H1 (cell line): ENCODE data around the gene SLC2A14.

Source experiments
- CEBPB ChIP-seq: IDR thresholded peaks from 2 replicates; pipeline ENCODE4 v1.6.1; 2012; ENCODE audit warnings: low read depth, low read length
- EZH2 ChIP-seq: fragments of 200-600 bp; sonication (generic); IDR thresholded peaks from 2 replicates; pipeline ENCODE4 v1.7.1; 2012; ENCODE audit warnings: low read depth, mild to moderate bottlenecking, moderate library complexity, low read length, inconsistent platforms; ENCODE audit not compliant: severe bottlenecking
- GABPA ChIP-seq: IDR thresholded peaks from 2 replicates; pipeline ENCODE4 v1.6.1; 2011; ENCODE audit warnings: mild to moderate bottlenecking, low read length, moderate library complexity, borderline replicate concordance; ENCODE audit not compliant: insufficient read depth
- JUND ChIP-seq: IDR thresholded peaks from 2 replicates; pipeline ENCODE4 v1.6.1; 2011; ENCODE audit warnings: mild to moderate bottlenecking, improper control_type of control experiment, low read length
- POLR2A ChIP-seq, 2 experiments: IDR thresholded peaks; 1 replicate in 1 of 2; 2 replicates in 1 of 2; pipeline ENCODE4 v1.6.1; 2011; ENCODE audit warnings: low read depth in 2 of 2, low read length in 2 of 2, mild to moderate bottlenecking in 2 of 2; ENCODE audit errors: control extremely low read depth in 1 of 2
- POLR2AphosphoS5 ChIP-seq: IDR thresholded peaks from 2 replicates; pipeline ENCODE4 v1.6.1; 2011; ENCODE audit warnings: low read depth, low read length
- RAD21 ChIP-seq, 2 experiments: IDR thresholded peaks in 1 of 2; conservative IDR thresholded peaks in 1 of 2; 2 replicates each; pipeline ENCODE4 v1.6.1; 2011; ENCODE audit warnings: low read depth in 2 of 2, low read length in 2 of 2, improper control_type of control experiment in 1 of 2, inconsistent platforms in 1 of 2, mild to moderate bottlenecking in 1 of 2, moderate library complexity in 1 of 2
- RBBP5 ChIP-seq: IDR thresholded peaks from 2 replicates; pipeline ENCODE4 v1.7.1; 2012; ENCODE audit warnings: low read depth, mild to moderate bottlenecking, inconsistent platforms, low read length, moderate library complexity, borderline replicate concordance
- RNF2 ChIP-seq: fragments of 200-900, 300-1000 bp; sonication (generic); IDR thresholded peaks from 2 replicates; pipeline ENCODE4 v1.7.1; 2016; ENCODE audit warnings: borderline replicate concordance, low read depth, mild to moderate bottlenecking, antibody characterized with exemption, low read length; ENCODE audit not compliant: poor library complexity, severe bottlenecking; ENCODE audit errors: missing control alignments
- SUZ12 ChIP-seq: fragments of 200-600 bp; sonication (generic); IDR thresholded peaks from 2 replicates; pipeline ENCODE4 v1.6.1; 2012; ENCODE audit warnings: mild to moderate bottlenecking, inconsistent platforms, low read length, moderate library complexity, mixed read lengths
- TF ChIP-seq, protein P1 (sequence below), 3 experiments: IDR thresholded peaks; 1 replicate in 2 of 3; 2 replicates in 1 of 3; pipeline versions ENCODE4 v1.5.1 to v1.6.1; 2011; ENCODE audit warnings: low read length in 3 of 3, mild to moderate bottlenecking in 3 of 3, inconsistent platforms in 2 of 3, low read depth in 1 of 3, moderate library complexity in 1 of 3; ENCODE audit not compliant: insufficient read depth in 1 of 3; ENCODE audit errors: control extremely low read depth in 1 of 3

DNA sequence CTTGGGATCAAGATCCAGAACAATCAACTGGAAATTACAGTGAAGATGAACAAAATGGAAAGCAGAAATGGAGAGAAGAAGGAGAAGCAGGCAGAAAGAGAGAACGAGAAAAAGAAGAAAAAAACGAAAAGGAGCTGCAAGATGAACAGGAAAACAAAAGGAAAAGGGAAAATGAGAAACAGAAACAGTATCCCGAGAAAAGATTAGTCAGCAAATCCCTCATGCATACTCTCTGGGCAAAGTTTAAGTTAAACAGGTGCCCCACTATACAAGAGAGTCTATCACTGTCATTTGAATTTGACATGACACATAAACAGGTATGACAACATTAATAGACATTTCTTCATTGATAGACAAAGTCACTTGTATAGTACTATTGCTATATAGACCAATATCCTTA lies 102.7 kb downstream of the SLC2A14 start:
- no peak for TF ChIP-seq POLR2A (IDR thresholded peaks at IDR 0.05; ENCODE audit: control extremely low read depth in 1 of 2, low read depth in 2 of 2, low read length in 2 of 2)
- no peak for TF ChIP-seq GABPA
- no peak for TF ChIP-seq RAD21 (IDR thresholded peaks at IDR 0.05 in 1 of 2, conservative IDR thresholded peaks at IDR 0.05 in 1 of 2; ENCODE audit: low read depth in 2 of 2, low read length in 2 of 2)
- TF ChIP-seq, protein P1, sequence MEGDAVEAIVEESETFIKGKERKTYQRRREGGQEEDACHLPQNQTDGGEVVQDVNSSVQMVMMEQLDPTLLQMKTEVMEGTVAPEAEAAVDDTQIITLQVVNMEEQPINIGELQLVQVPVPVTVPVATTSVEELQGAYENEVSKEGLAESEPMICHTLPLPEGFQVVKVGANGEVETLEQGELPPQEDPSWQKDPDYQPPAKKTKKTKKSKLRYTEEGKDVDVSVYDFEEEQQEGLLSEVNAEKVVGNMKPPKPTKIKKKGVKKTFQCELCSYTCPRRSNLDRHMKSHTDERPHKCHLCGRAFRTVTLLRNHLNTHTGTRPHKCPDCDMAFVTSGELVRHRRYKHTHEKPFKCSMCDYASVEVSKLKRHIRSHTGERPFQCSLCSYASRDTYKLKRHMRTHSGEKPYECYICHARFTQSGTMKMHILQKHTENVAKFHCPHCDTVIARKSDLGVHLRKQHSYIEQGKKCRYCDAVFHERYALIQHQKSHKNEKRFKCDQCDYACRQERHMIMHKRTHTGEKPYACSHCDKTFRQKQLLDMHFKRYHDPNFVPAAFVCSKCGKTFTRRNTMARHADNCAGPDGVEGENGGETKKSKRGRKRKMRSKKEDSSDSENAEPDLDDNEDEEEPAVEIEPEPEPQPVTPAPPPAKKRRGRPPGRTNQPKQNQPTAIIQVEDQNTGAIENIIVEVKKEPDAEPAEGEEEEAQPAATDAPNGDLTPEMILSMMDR (IDR thresholded peaks at IDR 0.05; ENCODE audit: control extremely low read depth in 1 of 3, insufficient read depth in 1 of 3, low read depth in 1 of 3, low read length in 3 of 3): no peak
- no peak for TF ChIP-seq RNF2
- TF ChIP-seq JUND: no peak
- TF ChIP-seq EZH2: no peak
- no peak for TF ChIP-seq RBBP5
- no peak for TF ChIP-seq SUZ12
- no peak for TF ChIP-seq CEBPB
- no peak for TF ChIP-seq POLR2AphosphoS5
